ENCODE measurements around the gene SUSD4. TPM values are rescaled to one million over a fixed set of nuclear protein-coding genes. Genes with fewer than 3 reads are reported as not detected.

SUSD4 gene
- total RNA-seq, 1 experiment from 2014 or later, result 0.48 TPM

DNA sequence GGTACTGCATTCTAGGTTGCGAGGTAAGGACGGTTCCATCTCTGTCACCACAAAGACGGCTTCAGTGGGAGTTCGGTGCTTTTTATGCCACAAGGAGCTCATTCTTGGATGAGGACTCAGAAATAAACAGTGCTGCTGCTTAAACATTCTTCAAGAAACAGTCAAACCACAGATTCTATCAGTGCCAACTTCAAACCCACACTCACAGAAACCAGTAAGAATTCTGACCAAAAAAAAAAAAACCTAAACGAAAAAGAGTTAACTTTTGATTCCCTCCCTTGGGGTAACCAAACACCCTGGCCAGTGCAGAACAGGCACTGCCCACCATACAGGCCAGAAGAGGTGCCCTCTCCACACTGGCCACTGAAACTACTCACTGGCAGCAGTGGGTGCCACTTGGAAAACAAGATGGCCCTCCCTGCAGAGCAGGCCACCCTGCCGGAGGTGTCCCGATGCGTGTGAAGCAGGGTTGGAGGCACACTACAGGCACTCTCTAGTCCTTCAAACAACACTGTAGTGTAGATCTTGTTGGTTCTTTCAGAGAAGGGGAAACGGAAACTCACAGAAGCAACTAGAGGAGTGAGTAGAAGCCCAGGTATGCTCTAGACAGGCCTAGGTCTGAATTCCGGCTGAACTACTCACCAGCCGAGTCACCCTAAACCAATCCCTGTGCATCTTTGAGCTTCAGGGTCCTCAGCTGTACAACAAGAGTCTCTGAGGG is 133.7 kb downstream of the SUSD4 start:
- DNase-seq (ENCODE audit: low read depth), result peak; percentile 88

DNA sequence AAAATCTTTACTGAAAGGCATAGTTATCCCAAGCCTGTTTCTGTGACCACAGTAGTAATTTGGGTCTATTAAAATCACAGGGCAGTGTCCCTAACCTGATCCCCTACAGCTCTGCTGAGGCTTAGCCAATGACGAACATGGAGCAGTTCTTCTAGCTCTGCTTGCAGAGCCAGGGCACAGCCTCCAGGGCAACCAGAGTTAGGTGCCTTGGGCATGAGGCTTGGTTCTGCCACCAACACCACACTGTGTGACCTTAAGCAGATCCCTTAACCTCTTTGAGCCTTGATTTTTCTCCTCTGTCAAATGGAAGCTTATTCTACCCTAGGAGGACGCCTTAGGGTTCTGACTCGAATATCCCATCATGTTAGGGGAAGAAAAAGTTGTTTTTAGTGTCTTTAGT is 134.2 kb downstream of the SUSD4 start:
- DNase-seq (ENCODE audit: low read depth), result no peak

DNA sequence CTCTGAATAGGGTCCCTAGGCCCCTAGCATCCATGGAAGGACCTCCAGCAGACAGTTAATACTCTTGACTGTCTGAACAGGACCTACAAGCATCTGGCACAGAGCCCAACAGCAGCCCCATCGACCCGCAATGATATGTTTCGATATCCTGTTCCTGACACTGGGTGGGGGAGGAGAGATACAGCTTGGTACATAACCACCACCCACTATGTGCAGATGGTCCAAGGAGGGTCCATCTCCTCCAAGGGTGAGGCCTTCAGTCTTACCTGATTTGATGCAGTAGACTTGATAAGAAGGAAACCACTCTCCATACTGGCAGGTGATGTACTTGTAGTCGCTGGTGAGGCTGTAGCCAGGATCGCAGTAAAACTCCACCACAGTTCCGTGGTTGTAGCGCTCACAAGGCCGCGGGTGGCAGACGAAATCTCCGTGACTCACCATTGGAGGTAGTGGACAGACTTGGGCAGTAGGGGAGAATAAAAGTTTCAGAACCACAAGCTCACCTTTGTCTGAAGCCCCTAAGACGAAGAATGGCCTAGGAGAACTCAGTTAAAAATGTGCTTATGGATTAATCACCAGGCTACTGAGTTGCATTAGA is 134.9 kb downstream of the SUSD4 start:
- DNase-seq (ENCODE audit: low read depth), result peak; percentile 42

DNA sequence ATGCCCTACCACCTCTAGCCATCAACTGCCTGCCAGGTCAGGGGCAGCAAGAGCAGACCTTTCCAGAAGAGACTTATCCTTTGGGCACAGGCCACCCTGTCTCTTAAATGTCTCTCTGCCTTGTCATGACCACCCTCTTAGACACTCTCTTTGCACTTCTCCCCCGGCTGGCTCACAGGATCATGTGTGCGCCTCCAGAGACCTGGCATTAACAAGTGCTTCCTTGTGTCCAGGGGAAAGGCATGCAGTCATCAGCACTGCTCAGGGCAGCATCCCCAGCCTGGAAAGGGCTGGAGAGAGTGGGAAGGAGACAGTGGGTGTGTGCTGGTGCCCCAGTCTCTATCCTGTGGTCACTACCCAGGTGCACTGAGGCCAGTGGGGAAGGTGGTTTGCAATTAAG is 135.8 kb downstream of the SUSD4 start:
- DNase-seq (ENCODE audit: low read depth), result no peak

DNA sequence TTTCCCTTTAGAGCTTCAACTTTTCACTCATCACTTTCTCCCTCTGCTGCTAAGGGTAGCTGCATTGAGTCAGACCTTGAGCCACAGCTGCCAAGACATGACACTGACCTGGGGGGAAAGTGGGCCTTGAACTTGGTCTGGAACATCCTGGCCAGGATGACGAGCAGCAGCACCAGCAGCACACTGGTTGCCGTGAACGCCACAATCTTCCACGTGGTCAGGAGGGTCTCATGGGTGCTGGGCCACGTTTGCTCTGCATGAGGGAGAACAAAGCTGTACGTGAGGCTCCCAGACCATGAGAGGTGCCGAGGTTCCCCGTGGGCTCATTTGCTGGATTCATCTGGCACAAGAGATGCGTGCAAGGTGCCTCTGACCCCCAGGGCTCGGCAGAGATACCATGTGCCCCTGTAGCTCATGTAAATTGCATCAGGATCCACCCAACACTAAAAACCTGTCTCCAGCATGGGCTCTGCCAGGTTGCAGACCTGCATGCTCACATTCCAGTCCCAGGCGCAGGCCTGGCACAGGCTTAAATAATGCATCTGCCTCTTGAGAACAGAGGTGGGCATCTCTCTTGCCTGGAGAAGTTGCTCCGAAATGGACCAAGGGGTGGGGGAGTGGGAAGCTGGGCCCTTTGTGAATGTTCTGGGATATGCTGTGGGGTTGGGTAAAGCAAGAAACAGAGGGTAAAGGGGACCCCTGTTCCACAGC is 136.3 kb downstream of the SUSD4 start:
- no peak for DNase-seq (ENCODE audit: low read depth)

DNA sequence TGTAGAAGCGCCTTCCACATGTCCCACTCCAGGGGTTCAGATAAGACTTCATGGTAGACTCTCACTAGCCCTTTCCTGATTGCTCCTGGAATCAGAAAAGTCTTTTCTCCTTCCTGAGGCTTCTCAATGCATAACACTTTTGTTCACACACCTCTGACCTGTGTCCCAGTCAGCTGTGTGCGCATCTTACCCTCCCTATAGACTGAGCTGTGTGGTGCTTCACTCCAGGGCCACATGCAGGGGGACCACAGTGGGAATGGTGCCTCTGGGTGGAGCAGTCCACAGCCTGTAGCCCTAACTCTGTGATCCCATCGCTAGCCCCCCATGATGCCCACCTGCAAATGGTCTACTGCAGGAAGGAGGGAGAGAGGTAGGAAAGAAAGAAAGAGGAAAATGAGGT is 136.9 kb downstream of the SUSD4 start:
- no peak for DNase-seq (ENCODE audit: low read depth)

DNA sequence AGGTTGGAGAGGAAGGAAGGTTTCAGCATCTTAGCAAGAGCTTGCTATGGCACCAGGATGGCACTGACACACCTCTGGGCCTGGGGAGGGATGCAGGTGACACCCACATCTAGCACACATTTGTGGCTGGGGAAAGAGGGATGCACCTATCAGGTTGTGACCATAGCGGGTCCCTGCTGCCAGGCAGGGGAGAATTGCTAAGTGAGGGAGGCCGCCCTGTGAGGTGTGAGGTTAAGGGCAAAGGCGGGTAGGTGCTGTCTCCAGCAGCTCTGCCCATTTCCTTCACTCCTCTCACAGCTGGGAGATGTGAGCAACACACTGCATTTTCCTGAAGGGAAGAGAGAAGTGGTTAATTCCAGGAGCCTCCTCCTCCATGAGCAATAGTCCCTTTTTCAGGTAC is 137.7 kb downstream of the SUSD4 start:
- no peak for DNase-seq (ENCODE audit: low read depth)

DNA sequence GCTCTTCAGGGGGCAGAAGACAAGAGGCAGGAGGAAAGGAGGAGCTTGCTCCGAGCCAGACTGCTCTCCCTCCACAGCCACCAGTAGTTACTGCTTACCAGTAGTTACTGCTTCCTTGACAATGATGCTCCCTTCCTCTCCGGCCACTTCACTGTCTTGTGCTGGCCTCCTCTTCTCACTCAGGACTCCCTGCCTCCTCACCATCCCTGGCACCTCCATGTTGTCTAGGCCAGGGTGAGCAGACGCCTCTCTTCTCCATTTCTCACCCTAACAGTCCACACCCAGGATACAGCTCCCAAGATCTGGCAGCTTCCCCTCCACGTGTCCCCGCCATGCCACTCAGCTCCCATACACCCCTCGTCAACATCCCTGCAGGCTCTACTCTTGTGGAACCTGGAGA is 138.5 kb downstream of the SUSD4 start:
- no peak for DNase-seq (ENCODE audit: low read depth)

DNA sequence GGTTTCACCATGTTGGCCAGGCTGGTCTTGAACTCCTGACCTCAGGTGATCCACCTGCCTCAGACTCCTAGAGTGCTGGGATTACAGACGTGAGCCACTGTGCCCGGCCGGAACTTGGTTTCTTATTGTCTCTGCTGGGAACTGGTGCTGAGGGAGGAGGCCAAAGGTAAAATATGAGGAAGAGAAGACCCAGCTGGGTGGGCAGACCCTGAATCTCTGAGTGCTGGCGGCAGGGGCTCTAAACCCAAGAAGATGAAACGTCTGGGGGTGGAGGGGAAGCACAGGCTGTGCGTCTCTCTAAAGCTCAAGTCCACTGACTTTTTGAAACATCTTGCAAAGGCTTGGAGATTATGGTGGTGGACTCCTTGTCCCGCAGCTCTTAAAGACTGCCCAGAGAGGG is 138.9 kb downstream of the SUSD4 start:
- no peak for DNase-seq (ENCODE audit: low read depth)

DNA sequence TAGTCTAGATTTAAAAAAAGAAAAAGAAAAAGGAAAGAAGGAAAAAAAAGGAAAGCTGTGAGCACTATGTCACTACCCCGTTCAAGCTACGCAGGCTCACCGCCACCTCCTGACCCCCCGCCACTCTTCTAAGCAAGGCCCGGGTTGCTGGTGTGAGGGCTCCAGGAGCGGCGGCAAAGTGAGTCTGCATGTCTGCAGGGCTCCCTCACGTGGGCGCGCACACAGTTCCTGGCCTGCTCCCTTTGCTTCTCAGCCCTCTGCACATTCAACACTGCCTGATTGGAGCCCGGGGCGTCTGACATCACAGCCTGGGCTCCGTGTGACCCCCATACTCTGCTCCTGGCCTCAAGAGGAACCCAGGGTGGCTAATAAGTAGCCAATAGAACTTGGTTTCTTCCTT is 139.5 kb downstream of the SUSD4 start:
- no peak for DNase-seq (ENCODE audit: low read depth)

DNA sequence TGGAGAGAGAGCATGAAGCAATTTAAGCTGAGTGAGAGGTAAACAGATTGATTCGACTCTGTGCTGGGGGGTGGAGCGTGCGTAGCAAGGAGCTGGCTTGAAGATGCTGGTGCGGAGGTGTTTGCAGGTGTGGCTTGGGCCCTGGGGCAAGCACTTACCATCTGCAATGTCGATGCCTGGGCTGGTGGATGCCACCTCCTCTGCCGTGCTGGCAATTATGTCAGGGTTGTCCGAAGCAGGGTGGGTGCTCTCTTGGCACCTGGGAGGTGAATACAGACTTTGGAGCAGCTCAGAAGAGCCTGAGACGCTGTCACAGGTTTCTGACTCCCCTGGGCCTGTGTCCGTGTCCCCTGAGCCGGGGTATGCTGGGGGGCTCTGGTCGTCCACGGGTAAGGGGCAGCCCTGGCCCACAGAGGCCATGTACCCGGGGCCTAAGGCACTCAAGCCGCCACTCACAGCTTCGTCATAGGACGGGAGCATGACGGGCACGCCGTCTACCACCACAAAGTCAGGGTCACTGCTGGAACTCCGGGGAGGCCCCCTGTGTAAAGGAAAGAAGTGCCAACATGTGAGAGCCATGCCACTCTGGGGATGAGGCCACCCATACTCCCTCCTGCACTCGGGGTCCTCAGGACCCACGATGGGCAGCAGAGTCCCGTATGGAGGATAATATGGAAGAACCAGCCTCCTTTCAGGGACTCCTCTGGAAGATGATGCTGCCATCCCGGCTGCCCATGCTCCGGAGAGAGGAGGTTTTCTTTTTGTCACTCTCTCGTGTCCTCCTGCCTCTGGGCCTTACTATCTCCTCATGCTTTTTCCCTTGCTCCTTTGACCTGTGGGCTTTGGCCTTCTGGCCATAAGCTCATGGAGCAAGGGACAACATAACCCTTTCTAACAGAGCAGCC is 140.6 kb downstream of the SUSD4 start:
- DNase-seq (ENCODE audit: low read depth), result no peak

DNA sequence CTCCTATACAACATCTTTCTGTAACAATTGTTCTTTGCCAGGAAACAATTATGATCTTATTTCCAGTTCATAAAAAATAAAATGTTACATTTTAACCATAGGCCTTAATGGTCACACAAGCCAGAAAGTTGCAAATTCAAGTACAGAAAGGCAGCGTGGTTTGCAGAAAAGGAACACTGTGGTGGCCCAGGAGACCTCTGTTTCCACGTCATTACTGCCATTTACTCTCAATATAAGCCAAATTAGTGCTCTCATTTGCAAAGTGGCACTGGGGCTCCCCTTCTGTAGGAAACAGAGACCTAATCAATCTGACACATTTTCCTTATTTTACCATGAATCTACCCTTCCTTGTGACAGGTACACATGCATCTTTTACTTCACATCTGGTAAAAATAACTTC is 141.6 kb downstream of the SUSD4 start:
- no peak for DNase-seq (ENCODE audit: low read depth)

DNA sequence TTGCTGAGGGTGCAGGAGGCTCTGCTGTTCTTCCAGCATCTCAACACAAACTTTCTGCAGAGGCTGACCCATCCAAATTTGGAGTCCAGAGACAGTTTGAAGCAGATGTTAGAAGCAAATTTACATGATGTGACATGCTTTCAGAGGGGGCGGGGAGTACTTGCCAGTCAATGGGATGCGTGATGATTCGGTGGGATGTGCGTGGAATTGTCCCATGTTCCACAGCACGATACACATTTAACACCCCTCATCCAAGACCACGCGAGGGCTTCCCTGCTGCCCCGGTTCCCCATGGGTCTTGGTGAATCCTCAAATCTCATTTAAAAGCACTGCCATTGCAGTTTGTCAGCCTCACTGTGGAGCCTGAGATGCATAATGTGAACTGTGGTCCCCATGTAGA is 142.3 kb downstream of the SUSD4 start:
- DNase-seq (ENCODE audit: low read depth), result no peak

DNA sequence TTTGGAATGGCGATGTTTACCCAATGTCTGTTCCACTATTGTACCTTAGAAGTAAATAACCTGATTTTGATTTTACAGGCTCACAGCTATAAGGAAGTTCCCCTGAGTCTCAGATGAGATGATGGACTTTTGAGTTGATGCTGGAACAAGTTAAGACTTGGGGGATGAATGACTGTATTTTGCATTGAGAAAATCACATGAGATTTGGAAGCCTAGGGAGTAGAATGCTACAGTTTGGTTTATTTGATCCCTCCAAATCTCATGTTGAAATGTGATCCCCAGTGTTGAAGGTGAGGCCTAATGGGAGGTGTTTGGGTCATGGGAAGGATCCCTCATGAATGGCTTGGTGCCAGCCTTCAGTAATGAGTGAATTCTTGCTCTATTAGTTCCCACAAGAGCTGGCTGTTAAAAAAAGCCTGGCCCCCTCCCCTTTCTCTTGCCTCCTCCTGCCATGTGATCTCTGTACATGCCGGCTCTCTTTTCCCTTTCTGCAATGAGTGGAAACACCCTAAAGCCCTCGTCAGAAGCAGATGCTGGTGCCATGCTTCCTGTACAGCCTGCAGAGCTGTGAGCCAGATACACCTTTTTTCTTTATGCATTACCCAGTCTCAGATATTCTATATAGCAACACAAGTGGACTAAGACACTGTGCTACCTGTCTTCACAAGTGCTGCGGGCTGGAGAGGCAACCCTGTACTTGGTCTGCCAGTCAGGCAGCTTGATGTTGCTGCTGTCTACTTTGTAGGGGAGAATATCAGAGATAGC is 143.9 kb downstream of the SUSD4 start:
- no peak for DNase-seq (ENCODE audit: low read depth)

DNA sequence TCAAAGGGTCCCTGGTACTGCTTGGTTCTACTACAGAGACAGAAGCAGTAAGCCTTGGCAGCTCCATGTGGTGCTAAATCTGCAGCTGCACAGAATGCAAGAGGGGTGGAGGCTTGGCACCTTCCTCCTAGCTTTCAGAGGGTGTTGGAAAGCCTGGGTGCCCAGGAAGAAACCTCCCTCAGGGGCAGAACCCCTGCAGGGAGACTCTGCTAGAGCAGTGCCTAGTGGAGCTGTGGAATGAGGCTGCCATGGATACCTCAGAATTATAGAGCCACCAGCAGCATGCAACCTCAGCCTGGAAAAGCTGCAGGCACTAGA is 144.7 kb downstream of the SUSD4 start:
- DNase-seq (ENCODE audit: low read depth), result no peak

DNA sequence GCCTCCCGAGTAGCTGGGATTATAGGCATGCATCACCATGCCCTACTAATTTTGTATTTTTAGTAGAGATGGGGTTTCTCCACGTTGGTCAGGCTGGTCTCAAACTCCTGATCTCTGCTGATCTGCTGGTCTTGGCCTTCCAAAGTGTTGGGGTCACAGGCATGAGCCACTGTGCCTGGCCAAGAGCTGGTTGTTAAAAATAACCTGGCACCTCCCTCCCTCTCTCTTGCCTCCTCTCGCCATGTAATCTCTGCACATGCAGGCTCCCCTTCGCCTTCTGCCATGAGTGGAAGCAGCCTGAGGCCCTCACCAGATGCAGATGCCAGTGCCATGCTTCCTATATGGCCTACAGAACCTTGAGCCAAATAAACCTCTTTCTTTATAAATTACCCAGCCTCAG is 146.2 kb downstream of the SUSD4 start:
- no peak for DNase-seq (ENCODE audit: low read depth)

DNA sequence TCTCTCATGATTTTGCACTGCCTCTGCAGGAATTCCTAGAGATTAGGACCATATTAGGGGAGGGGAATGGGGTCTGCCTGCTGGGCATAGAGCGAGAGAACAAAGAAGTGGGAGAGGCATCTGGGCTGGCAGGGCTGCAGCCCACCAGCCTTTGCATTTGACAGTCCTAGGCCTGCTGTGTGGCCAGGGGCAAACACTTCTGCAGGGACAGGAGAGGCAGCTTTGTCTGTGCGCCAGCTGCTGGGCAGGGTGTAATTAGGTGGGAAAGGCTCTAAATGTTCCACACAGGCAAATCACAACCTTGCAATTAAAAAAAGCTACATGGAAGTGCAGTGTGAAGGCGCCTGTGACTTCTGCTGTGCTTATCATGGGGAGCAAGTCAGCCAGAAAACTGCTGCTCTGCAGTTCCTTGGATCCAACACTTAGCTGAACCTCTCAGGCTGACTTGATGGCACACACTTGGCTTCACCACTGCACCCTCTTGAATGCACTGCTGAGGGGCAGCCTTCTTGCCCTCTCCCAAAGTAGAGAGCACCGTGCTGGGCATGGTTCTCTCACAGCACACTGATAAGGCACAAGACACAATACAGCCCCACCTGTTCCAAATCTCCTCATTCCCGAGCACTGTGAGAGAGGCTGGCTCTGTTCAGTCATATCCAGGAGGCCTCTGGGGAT is 147.3 kb downstream of the SUSD4 start:
- no peak for DNase-seq (ENCODE audit: low read depth)

DNA sequence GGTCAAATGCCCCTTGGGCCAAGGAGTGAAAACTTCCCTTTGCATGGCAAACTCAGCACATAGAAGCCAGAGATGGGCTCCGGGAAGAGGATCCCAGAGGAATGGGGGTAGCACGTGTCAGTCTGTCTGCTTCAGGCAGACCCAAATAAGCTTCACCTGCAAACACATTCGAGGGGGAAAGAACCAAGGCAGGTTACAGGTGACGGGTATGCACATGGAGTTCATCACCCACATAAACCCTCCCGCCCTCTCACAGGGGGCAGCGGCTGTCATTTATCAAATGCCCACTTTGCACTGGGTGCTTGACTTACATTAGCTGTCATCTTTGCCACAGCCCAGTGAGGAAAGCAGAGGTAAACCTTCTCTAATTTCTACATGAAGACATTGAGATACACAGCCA is 147.9 kb downstream of the SUSD4 start:
- DNase-seq (ENCODE audit: low read depth), result no peak

DNA sequence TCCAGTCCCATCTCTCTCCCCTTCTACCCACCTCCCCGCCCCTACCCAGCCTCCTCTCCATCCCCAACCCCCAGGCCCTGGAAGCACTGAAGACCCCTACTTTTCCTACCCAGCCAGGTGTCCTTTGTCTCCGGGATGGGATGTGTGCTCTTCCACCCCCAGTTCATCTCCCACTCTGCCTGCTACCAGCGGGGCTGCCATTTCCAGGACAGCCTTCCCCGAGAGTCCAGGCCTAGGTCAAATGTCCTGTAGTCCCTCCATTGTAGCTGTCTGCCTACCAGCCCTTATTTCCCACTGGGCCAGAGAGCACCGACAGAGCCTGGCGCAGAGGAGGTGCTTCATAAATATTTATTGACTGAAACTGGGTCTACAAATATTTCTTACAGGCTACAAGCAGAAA is 148.9 kb downstream of the SUSD4 start:
- no peak for DNase-seq (ENCODE audit: low read depth)

DNA sequence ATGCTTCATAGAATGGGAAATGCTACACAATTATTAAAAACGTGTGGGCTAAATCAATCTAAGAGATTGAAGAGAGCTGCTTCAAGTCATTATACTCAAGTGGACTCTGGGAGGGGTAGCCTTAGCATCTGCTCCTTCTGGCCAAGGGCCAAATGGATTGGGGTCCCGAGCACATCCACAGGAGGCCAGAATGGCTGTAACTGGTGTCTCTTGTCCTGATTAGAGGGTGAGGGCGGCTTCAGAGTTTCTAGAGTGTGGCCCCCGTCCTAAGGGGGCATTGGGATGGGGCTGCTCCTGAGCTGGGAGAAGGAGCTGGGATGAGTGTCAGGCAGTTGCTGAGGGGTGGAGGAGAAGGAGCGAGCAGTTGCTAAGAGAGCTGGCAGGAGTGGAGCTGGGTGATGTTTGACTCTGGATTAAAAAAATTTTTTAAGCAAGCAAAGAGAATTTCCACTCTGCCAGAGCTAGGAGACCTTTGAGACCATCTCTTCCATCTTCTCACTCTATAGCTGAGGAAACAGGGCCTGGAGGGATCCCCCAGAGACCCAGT is 149.6 kb downstream of the SUSD4 start:
- no peak for DNase-seq (ENCODE audit: low read depth)

DNA sequence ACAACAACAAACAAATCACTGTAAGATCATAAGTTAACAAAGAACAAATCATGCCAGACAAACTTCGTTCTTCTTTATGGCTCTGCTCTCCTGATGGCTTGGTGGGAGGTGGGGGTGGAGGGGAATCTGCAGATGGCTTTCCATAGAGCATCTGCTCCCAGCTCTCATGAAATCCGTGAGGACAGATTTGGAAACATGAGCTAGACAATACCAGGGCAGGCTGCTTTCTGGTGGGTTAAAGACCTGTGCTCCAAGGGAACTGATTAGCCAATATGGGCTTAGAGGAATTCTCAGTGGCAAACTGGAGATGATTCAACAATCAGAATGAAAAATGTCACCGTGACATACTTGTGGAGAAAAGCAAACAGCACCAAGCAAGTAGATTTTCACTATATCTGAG is 151.5 kb downstream of the SUSD4 start:
- DNase-seq (ENCODE audit: low read depth), result no peak
